ENCODE results near the gene KCNE3.

The KCNE3 gene, protein sequence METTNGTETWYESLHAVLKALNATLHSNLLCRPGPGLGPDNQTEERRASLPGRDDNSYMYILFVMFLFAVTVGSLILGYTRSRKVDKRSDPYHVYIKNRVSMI

GRCh38 chr11:74466916-74467885 is at the start of gene KCNE3:
Gene KCNE3, minus strand, starts transcription at chr11:74467549. Its CDS starts 9,986 bp downstream, at chr11:74457563.
- DNase-seq (ENCODE audit: low read depth), result peak; percentile 20
- H3K4me3 ChIP-seq (ENCODE audit: control insufficient read depth, low read depth, low read length), result peak within 1 kb of the TSS; percentile 52
- TF ChIP-seq, protein P1, sequence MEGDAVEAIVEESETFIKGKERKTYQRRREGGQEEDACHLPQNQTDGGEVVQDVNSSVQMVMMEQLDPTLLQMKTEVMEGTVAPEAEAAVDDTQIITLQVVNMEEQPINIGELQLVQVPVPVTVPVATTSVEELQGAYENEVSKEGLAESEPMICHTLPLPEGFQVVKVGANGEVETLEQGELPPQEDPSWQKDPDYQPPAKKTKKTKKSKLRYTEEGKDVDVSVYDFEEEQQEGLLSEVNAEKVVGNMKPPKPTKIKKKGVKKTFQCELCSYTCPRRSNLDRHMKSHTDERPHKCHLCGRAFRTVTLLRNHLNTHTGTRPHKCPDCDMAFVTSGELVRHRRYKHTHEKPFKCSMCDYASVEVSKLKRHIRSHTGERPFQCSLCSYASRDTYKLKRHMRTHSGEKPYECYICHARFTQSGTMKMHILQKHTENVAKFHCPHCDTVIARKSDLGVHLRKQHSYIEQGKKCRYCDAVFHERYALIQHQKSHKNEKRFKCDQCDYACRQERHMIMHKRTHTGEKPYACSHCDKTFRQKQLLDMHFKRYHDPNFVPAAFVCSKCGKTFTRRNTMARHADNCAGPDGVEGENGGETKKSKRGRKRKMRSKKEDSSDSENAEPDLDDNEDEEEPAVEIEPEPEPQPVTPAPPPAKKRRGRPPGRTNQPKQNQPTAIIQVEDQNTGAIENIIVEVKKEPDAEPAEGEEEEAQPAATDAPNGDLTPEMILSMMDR (conservative IDR thresholded peaks at IDR 0.05; ENCODE audit: control insufficient read depth, insufficient read depth, low read depth, low read length), result no peak

DNA sequence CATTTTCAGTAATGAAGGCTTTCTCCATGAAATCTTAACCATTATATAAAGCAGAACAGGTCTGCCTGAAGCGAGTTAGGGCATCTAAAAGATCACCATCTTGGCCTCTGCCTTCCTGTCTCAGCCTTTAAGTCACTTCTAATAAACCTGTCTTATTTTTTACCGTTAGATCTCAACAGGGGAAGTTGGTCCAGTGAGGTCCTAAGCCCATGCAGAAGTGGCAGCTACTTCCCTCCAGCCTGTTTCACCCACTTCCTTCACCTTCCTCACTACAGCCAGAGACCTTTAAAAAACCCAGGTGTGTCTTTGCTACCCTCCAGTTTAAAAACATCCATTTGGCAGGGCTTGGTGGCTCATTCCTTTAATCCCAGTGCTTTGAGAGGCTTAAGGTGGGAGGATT is 40.2 kb upstream of the KCNE3 start:
- no peak overlapping the region for H3K4me3 ChIP-seq (ENCODE audit: control insufficient read depth, low read depth, low read length)
- DNase-seq (ENCODE audit: low read depth), result no peak
- TF ChIP-seq, protein P1 (conservative IDR thresholded peaks at IDR 0.05; ENCODE audit: control insufficient read depth, insufficient read depth, low read depth, low read length), result no peak

GRCh38 chr11:74506823-74507222 is 39.5 kb upstream of the KCNE3 start:
- no peak overlapping the region for H3K4me3 ChIP-seq (ENCODE audit: control insufficient read depth, low read depth, low read length)
- DNase-seq (ENCODE audit: low read depth), result peak; percentile 5
- TF ChIP-seq, protein P1 (conservative IDR thresholded peaks at IDR 0.05; ENCODE audit: control insufficient read depth, insufficient read depth, low read depth, low read length), result no peak

DNA sequence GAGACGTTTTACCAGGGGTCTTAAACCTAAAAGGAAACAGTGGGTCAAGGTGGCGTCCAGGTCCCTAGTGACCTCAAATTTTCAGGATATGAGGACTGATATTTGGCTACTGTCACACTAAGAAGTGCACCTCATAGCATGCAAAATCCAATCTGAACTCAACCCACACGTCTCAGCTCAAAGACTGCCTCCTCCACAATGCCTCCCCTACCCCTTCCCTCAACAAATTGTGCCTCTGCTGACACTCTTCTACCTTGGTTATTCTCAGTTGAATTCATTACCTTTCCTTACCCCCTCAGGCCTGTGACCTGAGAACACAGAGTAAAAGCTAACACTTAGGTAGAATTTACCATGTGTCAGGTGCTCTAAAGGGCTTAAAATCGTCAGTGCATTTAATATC is 38.6 kb upstream of the KCNE3 start:
- H3K4me3 ChIP-seq (ENCODE audit: control insufficient read depth, low read depth, low read length), result no peak overlapping the region
- no peak for DNase-seq (ENCODE audit: low read depth)
- TF ChIP-seq, protein P1 (conservative IDR thresholded peaks at IDR 0.05; ENCODE audit: control insufficient read depth, insufficient read depth, low read depth, low read length), result no peak

DNA sequence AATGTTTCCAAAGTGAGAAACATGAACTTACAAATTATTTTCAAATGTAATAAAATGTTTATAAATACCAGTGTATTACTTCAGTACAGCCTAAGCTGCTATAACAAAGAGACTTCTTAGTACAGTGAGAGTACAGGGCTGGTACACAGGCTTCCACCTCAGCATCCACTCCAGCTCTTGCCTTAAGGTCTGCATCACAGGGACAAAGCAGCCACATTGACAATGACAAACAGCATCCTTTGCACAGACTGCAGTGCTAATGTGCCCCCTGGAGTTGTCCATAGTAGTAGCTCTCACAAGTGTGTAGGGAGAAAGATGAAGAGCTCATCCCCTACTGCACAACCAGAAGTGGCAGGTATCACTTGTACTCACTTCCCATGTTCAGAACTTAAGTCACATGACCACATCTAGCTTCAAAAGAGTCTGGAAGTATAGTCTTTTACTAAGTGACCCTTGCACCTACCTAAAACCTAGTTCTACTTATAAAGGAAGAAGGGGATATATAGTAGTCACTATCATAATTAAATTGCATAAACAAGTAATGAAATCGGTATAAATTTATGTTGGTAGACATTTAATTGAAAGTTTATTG is 36.8 kb upstream of the KCNE3 start:
- DNase-seq (ENCODE audit: low read depth), result no peak
- TF ChIP-seq, protein P1 (conservative IDR thresholded peaks at IDR 0.05; ENCODE audit: control insufficient read depth, insufficient read depth, low read depth, low read length), result no peak
- no peak overlapping the region for H3K4me3 ChIP-seq (ENCODE audit: control insufficient read depth, low read depth, low read length)

DNA sequence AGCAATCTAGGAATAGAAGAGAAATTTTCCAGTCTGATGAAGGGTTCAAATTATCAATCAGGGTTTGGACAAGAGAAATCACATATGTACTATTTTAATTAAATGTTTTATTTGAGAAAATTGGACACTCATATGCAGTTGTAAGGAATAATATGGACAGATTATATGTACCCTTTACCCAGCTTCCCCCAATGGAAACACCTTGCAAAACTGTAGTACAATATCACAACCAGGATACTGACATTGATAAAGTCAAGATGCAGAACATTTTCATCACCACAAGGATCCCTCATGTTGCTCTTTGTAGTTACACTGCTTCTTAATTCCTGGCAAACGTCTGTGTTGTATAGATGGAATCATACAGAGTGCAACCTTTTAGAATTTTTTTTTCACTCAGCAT is 27.6 kb upstream of the KCNE3 start:
- TF ChIP-seq, protein P1 (conservative IDR thresholded peaks at IDR 0.05; ENCODE audit: control insufficient read depth, insufficient read depth, low read depth, low read length), result no peak
- no peak for DNase-seq (ENCODE audit: low read depth)
- H3K4me3 ChIP-seq (ENCODE audit: control insufficient read depth, low read depth, low read length), result no peak overlapping the region
